PFSK-1 (cell line): ENCODE data around the gene APOH.

Experiments used
- FOXP2 ChIP-seq: optimal IDR thresholded peaks from 2 replicates; pipeline ENCODE3; 2011; ENCODE audit warnings: borderline replicate concordance, control low read depth, inconsistent platforms; ENCODE audit not compliant: insufficient read depth; ENCODE audit errors: extremely low read length, extremely low read depth
- POLR2AphosphoS5 ChIP-seq: IDR thresholded peaks from 2 replicates; pipeline ENCODE4 v1.6.1; 2012; ENCODE audit warnings: low read depth, mild to moderate bottlenecking, control low read depth, low read length, moderate library complexity
- REST ChIP-seq, 2 experiments: IDR thresholded peaks; 2 replicates each; pipeline versions ENCODE4 v1.6.1 to v1.8.0; 2011 to 2012; ENCODE audit warnings: low read depth in 2 of 2, low read length in 2 of 2, control low read depth in 1 of 2, inconsistent platforms in 1 of 2, mild to moderate bottlenecking in 1 of 2, moderate library complexity in 1 of 2; ENCODE audit not compliant: insufficient read depth in 1 of 2
- SIN3A ChIP-seq: IDR thresholded peaks from 2 replicates; pipeline ENCODE4 v1.6.1; 2012; ENCODE audit warnings: mild to moderate bottlenecking, low read length, moderate library complexity, borderline replicate concordance; ENCODE audit not compliant: insufficient read depth
- TAF1 ChIP-seq: IDR thresholded peaks from 2 replicates; pipeline ENCODE4 v1.6.1; 2012; ENCODE audit warnings: low read length, control low read depth, borderline replicate concordance; ENCODE audit not compliant: insufficient read depth

APOH gene

DNA sequence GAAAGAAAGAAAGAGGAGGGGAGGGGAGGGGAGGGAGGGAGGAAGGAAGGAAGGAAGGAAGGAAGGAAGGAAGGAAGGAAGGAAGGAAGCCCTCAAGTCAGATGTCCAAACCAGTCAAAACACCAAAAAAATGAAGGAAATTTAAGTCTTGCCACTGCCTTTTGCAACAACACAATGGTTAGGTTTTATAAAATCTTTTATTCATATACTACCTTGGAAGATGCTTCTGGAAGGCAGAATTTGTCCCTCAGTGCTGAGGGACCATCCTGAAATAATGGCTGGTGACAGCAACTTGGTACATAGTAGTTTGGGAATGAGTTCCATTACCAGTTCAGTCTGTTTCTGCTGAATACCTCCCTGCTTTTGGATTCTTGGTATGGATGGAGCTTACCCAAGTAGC lies 7.9 kb downstream of the APOH start:
- TF ChIP-seq FOXP2 = no peak
- TF ChIP-seq TAF1 = no peak
- no peak for TF ChIP-seq SIN3A
- no peak for TF ChIP-seq REST (IDR thresholded peaks at IDR 0.05; ENCODE audit: insufficient read depth in 1 of 2, low read depth in 2 of 2, low read length in 2 of 2)
- no peak for TF ChIP-seq POLR2AphosphoS5

- TF ChIP-seq TAF1 = no peak
- no peak for TF ChIP-seq FOXP2
- TF ChIP-seq SIN3A = no peak
- TF ChIP-seq POLR2AphosphoS5 = no peak
- TF ChIP-seq REST (IDR thresholded peaks at IDR 0.05; ENCODE audit: insufficient read depth in 1 of 2, low read depth in 2 of 2, low read length in 2 of 2) = no peak
Measured at GRCh38 chr17:66220079-66220835, 9.0 kb downstream of the APOH start.

DNA sequence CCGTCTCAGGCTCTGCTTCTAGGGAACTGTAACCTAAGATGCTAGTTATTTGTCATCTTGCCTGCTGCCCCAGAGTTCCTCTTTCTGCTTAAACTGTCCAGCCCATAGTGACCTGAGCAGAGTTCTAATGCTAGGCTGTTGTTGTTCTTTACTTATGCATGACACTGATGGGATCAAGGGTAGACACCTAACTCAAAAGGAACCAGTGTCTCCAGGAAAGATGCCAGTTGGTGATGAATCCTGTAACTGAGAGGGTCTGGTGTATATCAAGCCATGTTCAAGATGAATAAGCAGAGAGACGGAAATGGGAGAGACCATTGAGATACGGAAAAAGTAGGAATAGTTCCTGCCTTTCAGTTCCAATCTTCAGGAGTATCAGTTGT lies 13.7 kb downstream of the APOH start:
- no peak for TF ChIP-seq REST (IDR thresholded peaks at IDR 0.05; ENCODE audit: insufficient read depth in 1 of 2, low read depth in 2 of 2, low read length in 2 of 2)
- TF ChIP-seq POLR2AphosphoS5 = no peak
- TF ChIP-seq TAF1 = no peak

DNA sequence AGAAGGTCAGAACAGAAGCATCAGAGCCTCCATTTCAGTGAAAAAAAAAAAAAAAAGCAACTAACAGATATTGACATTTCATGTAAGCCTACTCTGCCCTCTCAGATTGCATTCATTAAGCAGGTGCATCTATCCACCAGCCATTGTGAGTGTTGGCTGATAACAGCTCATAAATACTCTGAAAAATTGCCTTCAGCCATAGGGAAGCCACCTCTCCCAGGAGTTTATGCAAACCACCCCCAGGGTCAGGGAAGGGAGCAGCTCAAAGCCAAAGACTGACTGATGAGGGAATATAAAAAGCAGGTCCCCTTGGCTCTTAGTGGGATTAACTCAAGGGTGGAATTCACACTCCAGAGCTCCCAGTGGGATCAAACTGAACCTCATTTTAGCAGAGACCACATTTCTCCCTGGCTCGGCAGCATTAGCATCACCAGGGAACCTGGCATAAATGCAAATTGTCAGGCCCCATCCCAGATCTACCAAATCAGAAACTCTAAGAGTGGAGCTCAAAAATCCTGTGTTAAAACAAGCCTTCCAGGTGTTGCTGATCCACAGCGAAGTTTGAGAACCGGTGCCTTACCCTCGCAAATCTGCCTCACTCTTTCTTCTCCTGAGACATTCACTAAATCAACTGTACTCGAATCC lies 14.2 kb downstream of the APOH start:
- TF ChIP-seq POLR2AphosphoS5 (no peak), SIN3A (no peak), FOXP2 (no peak), TAF1 (no peak), REST (IDR thresholded peaks at IDR 0.05; ENCODE audit: insufficient read depth in 1 of 2, low read depth in 2 of 2, low read length in 2 of 2) (no peak)
